T-helper 2 cell treated with Interferon-gamma antibody and Interleukin-4, amounts not matched to agents 100 ng/mL and 5 ng/mL, for 36 hours (primary cell): ENCODE results near the gene ITGA11. TPM values are rescaled to one million over a fixed set of nuclear protein-coding genes. Genes with fewer than 3 reads are reported as not detected.

Experiments
- intact Hi-C: fragments of 100-400 bp; cut with micrococcal nuclease; formaldehyde crosslinking; loops from one replicate; pipeline ENCODE4 v1.15.1; 2023
- total RNA-seq: library from RNA; stranded (reverse); gene quantifications from 2 replicates; pipeline ENCODE4 v1.2.3, GENCODE V29; 2022

ITGA11 gene
- total RNA-seq, 1 donor from 2014 or later: 0.64 TPM

- intact Hi-C loops: no loop called here
These were observed 133.6 kb downstream of the ITGA11 start for GRCh38 chr15:68298336-68298735.

GRCh38 chr15:68295014-68295805 lies 136.8 kb downstream of the ITGA11 start:
- intact Hi-C loops: no loop called here

- intact Hi-C loops: no loop called here
These were observed 139.0 kb downstream of the ITGA11 start for GRCh38 chr15:68292967-68293366.

GRCh38 chr15:68292157-68292781 lies 139.7 kb downstream of the ITGA11 start:
- intact Hi-C loops: no loop called here

GRCh38 chr15:68290715-68291114 lies 141.2 kb downstream of the ITGA11 start:
- intact Hi-C loops: no loop called here

- intact Hi-C loops: no loop called here
These were observed 142.2 kb downstream of the ITGA11 start for GRCh38 chr15:68289621-68290352.

GRCh38 chr15:68289057-68289456 lies 142.9 kb downstream of the ITGA11 start:
- intact Hi-C loops: no loop called here

GRCh38 chr15:68286256-68286655 lies 145.7 kb downstream of the ITGA11 start:
- intact Hi-C loops: no loop called here

- intact Hi-C loops: no loop called here
These were observed 146.5 kb downstream of the ITGA11 start for GRCh38 chr15:68285259-68285980.

- intact Hi-C loops: no loop called here
These were observed 147.2 kb downstream of the ITGA11 start for GRCh38 chr15:68284616-68285258.

GRCh38 chr15:68283401-68283800 lies 148.6 kb downstream of the ITGA11 start:
- intact Hi-C loops: no loop called here

GRCh38 chr15:68281008-68281407 lies 151.0 kb downstream of the ITGA11 start:
- intact Hi-C loops: no loop called here

GRCh38 chr15:68279779-68280753 lies 151.9 kb downstream of the ITGA11 start:
- intact Hi-C loops: loop anchor here (5.0 to 10.0 kb wide), 2 partner anchors 435 to 542 kb away; partner anchors contain the start of genes ANP32A and RNU6-1

GRCh38 chr15:68278595-68279405 lies 153.2 kb downstream of the ITGA11 start:
- intact Hi-C loops: loop anchor here (1.0 to 10.0 kb wide), 4 partner anchors 49 to 544 kb away; partner anchors contain the start of genes ANP32A, CLN6 and RNU6-1

GRCh38 chr15:68278345-68278594 lies 153.7 kb downstream of the ITGA11 start:
- intact Hi-C loops: loop anchor here (1.0 to 10.0 kb wide), 4 partner anchors 49 to 544 kb away; partner anchors contain the start of genes ANP32A, CLN6 and RNU6-1

- intact Hi-C loops: loop anchor here (1.0 to 10.0 kb wide), 6 partner anchors 21 to 756 kb away; partner anchors contain the start of genes ANP32A, C15orf61, CLN6 and RNU6-1
These were observed 154.2 kb downstream of the ITGA11 start, which contains the start of gene FEM1B for GRCh38 chr15:68277603-68278344. TSS of gene FEM1B (plus strand) at chr15:68277745. CDS start at chr15:68278418, 673 bp downstream.

- intact Hi-C loops: loop anchor here (1.0 to 10.0 kb wide), 4 partner anchors 20 to 756 kb away; partner anchors contain the start of genes ANP32A, C15orf61 and RNU6-1
These were observed 154.8 kb downstream of the ITGA11 start for GRCh38 chr15:68277131-68277602.
